Measurements from ENCODE around the gene WDR90. TPM values are rescaled to one million over a fixed set of nuclear protein-coding genes. Genes with fewer than 3 reads are reported as not detected.
A peak's percentile ranks its signal among the peaks of the same experiment; 100 is the strongest.
"Not testable (repeated sequence)": the region's sequence is repeated elsewhere in the genome, so short reads cannot be mapped to it uniquely, and the experiment has no call there.

Gene WDR90
- total RNA-seq, 1 experiment from 2014 or later, result 57.8 TPM

DNA sequence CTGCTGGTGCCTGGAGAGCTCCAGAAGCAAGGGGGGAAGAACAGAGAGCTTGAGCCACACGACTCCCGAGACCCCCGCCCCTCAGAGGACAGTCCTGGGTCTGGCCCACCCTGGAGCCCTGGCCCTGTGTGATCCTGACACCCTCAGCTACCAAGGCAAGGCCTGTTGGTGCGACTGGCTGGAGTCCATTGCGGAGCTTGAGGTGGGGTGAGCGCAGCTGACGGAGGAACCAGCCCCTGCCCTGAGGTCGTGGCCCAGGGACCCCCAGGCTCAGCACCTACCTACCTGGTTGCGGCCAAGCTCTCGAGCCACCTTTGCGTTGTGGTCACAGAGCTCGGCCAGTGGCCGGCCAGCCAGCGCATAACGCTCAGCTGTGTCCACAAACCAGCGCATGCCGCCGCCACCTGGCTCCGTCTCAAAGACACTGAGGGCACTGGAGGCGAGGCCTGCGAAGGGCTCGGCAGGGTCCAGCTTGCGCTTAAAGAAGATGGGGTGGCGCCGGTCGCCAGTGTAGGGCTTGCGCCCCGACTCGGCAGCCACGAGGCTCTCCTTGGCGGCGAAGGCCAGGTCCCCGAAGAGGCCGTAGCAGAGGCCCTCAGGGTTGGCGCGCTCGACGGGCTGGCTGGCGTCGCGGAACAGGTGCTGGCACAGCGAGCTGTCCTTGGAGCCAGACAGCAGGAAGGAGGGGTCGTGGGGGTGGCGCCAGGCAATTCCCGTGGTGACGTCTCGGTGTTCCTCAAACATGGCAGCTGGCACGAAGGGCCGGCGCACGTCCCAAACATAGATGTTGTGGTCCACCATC is 37.5 kb downstream of the WDR90 start:
- Mint-ChIP-seq H3K4me1 (ENCODE audit: low read depth, unreplicated experiment) (peaks cover 7% of the 10 kb centered on the region), H3K36me3 (ENCODE audit: insufficient read depth, unreplicated experiment) (peaks cover 53% of the 10 kb centered on the region), H3K27me3 (ENCODE audit: insufficient read depth, unreplicated experiment) (no peaks in the 10 kb centered on the region), H3K4me3 (ENCODE audit: unreplicated experiment) (no peak overlapping the region), H3K9me3 (ENCODE audit: unreplicated experiment) (no peaks in the 10 kb centered on the region), H3K27ac (ENCODE audit: unreplicated experiment) (peak overlapping the region; percentile 84)
- Histone ChIP-seq H3K36me3 (ENCODE audit: control insufficient read depth, insufficient read depth, low read length) (0 out of 2 replicates have a peak, but pooled peaks cover 4% of the 10 kb centered on the region), H3K4me3 (ENCODE audit: low read depth, low read length) (no peak overlapping the region), H3K27me3 (replicated peaks; ENCODE audit: control insufficient read depth, insufficient read depth, low read length) (no peaks in the 10 kb centered on the region), H3K9me3 (no peaks in the 10 kb centered on the region), H3K4me1 (peaks cover 27% of the 10 kb centered on the region)
- POLR2A ChIA-PET, result interaction anchor here (1.3 kb wide), 1 partner anchor 35 kb away, joined by 6 read pairs; the partner anchor contains the start of gene ANTKMT
- CTCF ChIA-PET, result interaction anchor here (0.7 kb wide), 1 partner anchor 12 kb away, joined by 3 read pairs; no protein-coding TSS in a partner anchor
- DNase-seq, result no peak
- no TSS peak for BruUV-seq (replicated peaks)
- TF ChIP-seq, protein P1, sequence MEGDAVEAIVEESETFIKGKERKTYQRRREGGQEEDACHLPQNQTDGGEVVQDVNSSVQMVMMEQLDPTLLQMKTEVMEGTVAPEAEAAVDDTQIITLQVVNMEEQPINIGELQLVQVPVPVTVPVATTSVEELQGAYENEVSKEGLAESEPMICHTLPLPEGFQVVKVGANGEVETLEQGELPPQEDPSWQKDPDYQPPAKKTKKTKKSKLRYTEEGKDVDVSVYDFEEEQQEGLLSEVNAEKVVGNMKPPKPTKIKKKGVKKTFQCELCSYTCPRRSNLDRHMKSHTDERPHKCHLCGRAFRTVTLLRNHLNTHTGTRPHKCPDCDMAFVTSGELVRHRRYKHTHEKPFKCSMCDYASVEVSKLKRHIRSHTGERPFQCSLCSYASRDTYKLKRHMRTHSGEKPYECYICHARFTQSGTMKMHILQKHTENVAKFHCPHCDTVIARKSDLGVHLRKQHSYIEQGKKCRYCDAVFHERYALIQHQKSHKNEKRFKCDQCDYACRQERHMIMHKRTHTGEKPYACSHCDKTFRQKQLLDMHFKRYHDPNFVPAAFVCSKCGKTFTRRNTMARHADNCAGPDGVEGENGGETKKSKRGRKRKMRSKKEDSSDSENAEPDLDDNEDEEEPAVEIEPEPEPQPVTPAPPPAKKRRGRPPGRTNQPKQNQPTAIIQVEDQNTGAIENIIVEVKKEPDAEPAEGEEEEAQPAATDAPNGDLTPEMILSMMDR (IDR thresholded peaks at IDR 0.05; ENCODE audit: insufficient read depth in 1 of 2, low read depth in 1 of 2, low read length in 1 of 2, severe bottlenecking in 1 of 2, unreplicated experiment in 1 of 2), result no peak
- intact Hi-C loops (cut with micrococcal nuclease; ENCODE audit: unreplicated experiment), result no loop called here

DNA sequence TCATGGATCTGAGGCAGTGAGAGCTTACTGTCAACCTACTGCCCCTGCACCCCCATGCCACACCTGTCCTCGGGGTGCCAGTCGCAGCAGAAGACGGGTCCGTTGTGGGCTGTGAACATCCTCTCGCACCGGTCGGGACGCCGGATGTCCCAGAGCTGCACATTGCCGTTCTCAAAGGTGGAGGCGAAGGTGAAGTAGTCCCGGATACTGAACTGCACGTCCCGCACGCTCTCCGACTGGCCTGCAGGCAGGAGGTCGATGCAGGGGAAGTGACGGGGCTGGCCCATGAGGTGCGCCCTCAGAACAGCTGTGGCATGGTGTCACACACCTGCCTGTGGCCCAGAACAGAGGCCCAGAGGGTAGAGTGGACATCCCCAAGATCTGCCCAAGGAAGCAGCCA is 38.3 kb downstream of the WDR90 start:
- H3K27ac Mint-ChIP-seq (ENCODE audit: unreplicated experiment), result no peak overlapping the region
- BruUV-seq (replicated peaks), result no TSS peak
- Histone ChIP-seq H3K4me1 (peaks cover 23% of the 10 kb centered on the region), H3K36me3 (ENCODE audit: control insufficient read depth, insufficient read depth, low read length) (0 out of 2 replicates have a peak, but pooled peaks cover 1% of the 10 kb centered on the region), H3K4me3 (ENCODE audit: low read depth, low read length) (no peak overlapping the region), H3K9me3 (no peaks in the 10 kb centered on the region), H3K27me3 (replicated peaks; ENCODE audit: control insufficient read depth, insufficient read depth, low read length) (no peaks in the 10 kb centered on the region)
- POLR2A ChIA-PET, result interaction anchor here (1.3 kb wide), 1 partner anchor 34 kb away, joined by 6 read pairs; the partner anchor contains the start of gene ANTKMT
- CTCF ChIA-PET, result no interaction called here
- no peaks in the 10 kb centered on the region for H3K27me3 Mint-ChIP-seq (ENCODE audit: insufficient read depth, unreplicated experiment)
- DNase-seq, result no peak
- H3K36me3 Mint-ChIP-seq (ENCODE audit: insufficient read depth, unreplicated experiment), result peaks cover 44% of the 10 kb centered on the region
- H3K4me1 Mint-ChIP-seq (ENCODE audit: low read depth, unreplicated experiment), result peaks cover 7% of the 10 kb centered on the region
- no peaks in the 10 kb centered on the region for H3K9me3 Mint-ChIP-seq (ENCODE audit: unreplicated experiment)
- TF ChIP-seq, protein P1 (IDR thresholded peaks at IDR 0.05; ENCODE audit: insufficient read depth in 1 of 2, low read depth in 1 of 2, low read length in 1 of 2, severe bottlenecking in 1 of 2, unreplicated experiment in 1 of 2), result no peak
- H3K4me3 Mint-ChIP-seq (ENCODE audit: unreplicated experiment), result no peak overlapping the region
- intact Hi-C loops (cut with micrococcal nuclease; ENCODE audit: unreplicated experiment), result no loop called here

DNA sequence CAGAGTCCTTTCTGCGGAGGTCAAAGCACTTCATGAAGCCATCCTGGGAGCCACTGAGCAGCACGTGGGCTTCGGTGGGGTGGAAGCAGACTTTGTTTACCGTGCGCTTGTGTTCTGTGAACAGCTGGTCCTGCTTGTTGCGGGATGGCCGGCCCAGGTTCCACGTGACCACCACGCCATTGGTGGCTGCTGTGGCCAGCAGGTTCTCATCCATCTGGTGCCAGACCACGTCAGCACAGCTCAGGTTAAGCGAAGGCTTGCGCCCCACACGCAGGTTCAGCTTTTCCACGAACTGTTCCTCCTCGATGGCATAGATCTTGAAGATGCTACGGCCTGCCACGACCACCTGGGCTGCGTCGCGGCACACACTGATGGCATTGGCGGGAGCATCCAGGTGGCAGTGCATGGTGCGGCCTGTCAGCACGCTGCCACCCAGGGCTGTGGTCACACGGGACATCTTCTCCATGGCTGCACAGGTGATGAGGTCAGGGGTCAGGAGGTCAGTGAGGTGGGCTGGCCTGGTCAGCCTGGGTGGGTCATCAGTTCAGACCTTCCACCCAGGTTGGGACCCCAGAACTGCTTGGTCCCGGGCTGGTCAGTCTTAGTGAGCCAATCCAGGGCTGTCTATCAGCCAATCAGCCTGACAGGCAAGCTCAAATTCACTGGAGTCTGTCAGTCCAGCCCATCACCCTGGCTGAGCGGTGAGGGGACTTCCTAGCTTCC is 40.2 kb downstream of the WDR90 start:
- no peaks in the 10 kb centered on the region for H3K36me3 ChIP-seq (ENCODE audit: control insufficient read depth, insufficient read depth, low read length)
- no peaks in the 10 kb centered on the region for H3K27me3 ChIP-seq (replicated peaks; ENCODE audit: control insufficient read depth, insufficient read depth, low read length)
- peak overlapping the region; percentile 65 for H3K4me3 ChIP-seq (ENCODE audit: low read depth, low read length)
- Mint-ChIP-seq H3K4me1 (ENCODE audit: low read depth, unreplicated experiment) (peaks cover 7% of the 10 kb centered on the region), H3K36me3 (ENCODE audit: insufficient read depth, unreplicated experiment) (peaks cover 26% of the 10 kb centered on the region), H3K27me3 (ENCODE audit: insufficient read depth, unreplicated experiment) (no peaks in the 10 kb centered on the region), H3K4me3 (ENCODE audit: unreplicated experiment) (peak overlapping the region; percentile 87), H3K27ac (ENCODE audit: unreplicated experiment) (peak overlapping the region; percentile 95), H3K9me3 (ENCODE audit: unreplicated experiment) (no peaks in the 10 kb centered on the region)
- intact Hi-C loops (cut with micrococcal nuclease; ENCODE audit: unreplicated experiment), result no loop called here
- POLR2A ChIA-PET, result interaction anchor here (0.6 to 1.4 kb wide), 2 partner anchors 9 to 573 kb away, joined by 3 to 6 read pairs; partner anchors contain the start of gene STUB1
- no peak for DNase-seq
- no peaks in the 10 kb centered on the region for H3K9me3 ChIP-seq
- CTCF ChIA-PET, result interaction anchor here (0.6 kb wide), 1 partner anchor 22 kb away, joined by 3 read pairs; the partner anchor contains the start of gene RHOT2
- TF ChIP-seq, protein P1 (IDR thresholded peaks at IDR 0.05; ENCODE audit: insufficient read depth in 1 of 2, low read depth in 1 of 2, low read length in 1 of 2, severe bottlenecking in 1 of 2, unreplicated experiment in 1 of 2), result no peak
- H3K4me1 ChIP-seq, result peaks cover 22% of the 10 kb centered on the region; the same call in 1 of the 2 replicates
- no TSS peak for BruUV-seq (replicated peaks)

DNA sequence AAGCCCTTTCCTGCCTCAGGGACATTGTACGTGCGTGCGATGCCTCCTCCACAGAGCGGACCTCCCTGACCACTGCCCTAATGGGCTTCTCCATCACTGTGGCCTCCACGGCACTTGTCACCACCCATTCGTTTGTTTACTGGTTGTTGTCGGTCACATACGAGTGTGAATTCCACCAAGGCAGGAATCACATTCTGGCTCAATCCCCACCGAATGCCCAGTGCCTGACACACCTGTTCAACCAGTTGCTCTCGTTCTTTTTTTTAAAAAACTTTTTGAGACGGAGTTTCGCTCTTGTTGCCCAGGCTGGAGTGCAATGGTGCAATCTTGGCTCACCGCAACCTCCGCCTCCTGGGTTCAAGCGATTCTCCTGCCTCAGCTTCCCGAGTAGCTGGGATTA is 42.1 kb downstream of the WDR90 start:
- BruUV-seq (replicated peaks); H3K9me3 Mint-ChIP-seq (ENCODE audit: unreplicated experiment); H3K4me1 Mint-ChIP-seq (ENCODE audit: low read depth, unreplicated experiment); H3K9me3 ChIP-seq; DNase-seq; intact Hi-C loops (cut with micrococcal nuclease; ENCODE audit: unreplicated experiment); H3K36me3 ChIP-seq (ENCODE audit: control insufficient read depth, insufficient read depth, low read length); H3K27me3 ChIP-seq (replicated peaks; ENCODE audit: control insufficient read depth, insufficient read depth, low read length); H3K27ac Mint-ChIP-seq (ENCODE audit: unreplicated experiment); H3K4me3 ChIP-seq (ENCODE audit: low read depth, low read length); H3K27me3 Mint-ChIP-seq (ENCODE audit: insufficient read depth, unreplicated experiment); CTCF ChIA-PET; POLR2A ChIA-PET: not testable (repeated sequence)
- Mint-ChIP-seq H3K36me3 (ENCODE audit: insufficient read depth, unreplicated experiment) (peaks cover 20% of the 10 kb centered on the region), H3K4me3 (ENCODE audit: unreplicated experiment) (peak overlapping the region; percentile 87)
- H3K4me1 ChIP-seq, result peaks cover 15% of the 10 kb centered on the region; the same call in 1 of the 2 replicates

Data from Caco-2 (cell line).